Activated T-helper 2 cell treated with anti-CD3 and anti-CD28 coated beads, Interferon-gamma antibody, Interleukin-2, Interleukin-4, amounts not matched to agents 10 μg/mL and 5 μg/mL and 100 μg/mL, durations not matched to agents 14 hours and 24 hours and 36 hours (primary cell): ENCODE measurements around the gene HOXC5. TPM values are rescaled to one million over a fixed set of nuclear protein-coding genes. Genes with fewer than 3 reads are reported as not detected.

ENCODE experiments used
- DNase-seq: peaks from one replicate; pipeline ENCODE4 v3.0.0; 2021; ENCODE audit warnings: low spot score
- H3K27ac Mint-ChIP-seq: one replicate; pipeline ENCODE4 v1.8.0; 2021; ENCODE audit warnings: mixed read lengths
- H3K27me3 Mint-ChIP-seq: one replicate; pipeline ENCODE4 v1.8.0; 2021; ENCODE audit warnings: low read depth, mixed read lengths
- H3K36me3 Mint-ChIP-seq: one replicate; pipeline ENCODE4 v1.8.0; 2021; ENCODE audit warnings: low read depth, mixed read lengths
- H3K4me1 Mint-ChIP-seq: one replicate; pipeline ENCODE4 v1.8.0; 2021; ENCODE audit warnings: low read depth, mixed read lengths
- H3K4me3 Mint-ChIP-seq: one replicate; pipeline ENCODE4 v1.8.0; 2021; ENCODE audit warnings: low read depth, mild to moderate bottlenecking, moderate library complexity, mixed read lengths
- H3K9me3 Mint-ChIP-seq: one replicate; pipeline ENCODE4 v1.8.0; 2021; ENCODE audit warnings: mixed read lengths
- intact Hi-C: fragments of 100-400 bp; cut with micrococcal nuclease; formaldehyde crosslinking; loops from one replicate; pipeline ENCODE4 v1.15.1; 2023
- total RNA-seq: library from RNA; stranded (reverse); gene quantifications from 2 replicates; pipeline ENCODE4 v1.2.3, GENCODE V29; 2022

The HOXC5 gene
- total RNA-seq, 1 donor from 2014 or later: not detected

- no peak overlapping the region for H3K27ac Mint-ChIP-seq
- intact Hi-C loops: loop anchor here (2.0 kb wide), 1 partner anchor 13 kb away; no protein-coding TSS in a partner anchor
- no peak overlapping the region for H3K4me3 Mint-ChIP-seq
- peaks cover 11% of the 10 kb centered on the region for H3K4me1 Mint-ChIP-seq
- no peaks in the 10 kb centered on the region for H3K9me3 Mint-ChIP-seq
- H3K36me3 Mint-ChIP-seq: no peaks in the 10 kb centered on the region
- peaks cover 95% of the 10 kb centered on the region for H3K27me3 Mint-ChIP-seq
- DNase-seq: no peak
Measured at GRCh38 chr12:54047964-54048303, 15.1 kb downstream of the HOXC5 start.

DNA sequence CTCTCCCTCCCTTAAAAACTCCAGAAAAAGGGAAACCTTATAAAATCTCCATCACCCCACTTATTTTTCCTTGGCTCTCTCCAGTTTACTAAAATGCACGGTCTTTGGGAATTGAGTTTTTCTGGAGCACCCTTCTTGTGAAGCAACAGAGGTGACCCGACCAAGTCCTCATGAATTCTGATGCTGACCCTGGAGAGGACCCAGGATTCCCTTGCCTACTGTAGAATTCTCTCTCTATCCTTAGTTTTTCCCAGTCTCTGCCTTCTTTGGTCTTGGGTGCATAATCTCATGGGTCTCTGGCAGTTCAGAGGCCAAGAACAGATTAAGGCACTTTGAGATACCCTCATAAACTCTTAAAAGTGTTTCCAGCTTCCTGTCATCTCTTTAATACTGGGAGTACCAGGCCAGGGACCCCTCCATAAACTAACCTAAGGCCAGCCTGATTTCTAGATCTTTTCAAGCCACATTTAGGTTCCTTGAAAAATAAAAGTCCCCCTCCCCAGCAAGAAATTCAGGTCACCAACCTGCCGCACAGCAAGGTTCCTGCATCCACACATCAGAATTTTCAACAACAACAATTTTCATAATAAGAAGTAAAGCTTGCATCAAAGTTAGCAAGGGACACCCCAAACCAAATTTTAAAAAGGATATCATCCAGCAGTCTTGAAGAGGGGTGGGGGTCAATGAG, 15.7 kb downstream of the HOXC5 start:
- intact Hi-C loops: loop anchor here (2.0 kb wide), 1 partner anchor 14 kb away; no protein-coding TSS in a partner anchor
- Mint-ChIP-seq H3K36me3 (no peaks in the 10 kb centered on the region), H3K9me3 (no peaks in the 10 kb centered on the region), H3K4me3 (no peak overlapping the region), H3K27me3 (peaks cover 93% of the 10 kb centered on the region), H3K4me1 (peaks cover 12% of the 10 kb centered on the region), H3K27ac (no peak overlapping the region)
- no peak for DNase-seq

- Mint-ChIP-seq H3K27me3 (peaks cover 92% of the 10 kb centered on the region), H3K27ac (no peak overlapping the region), H3K4me3 (no peak overlapping the region), H3K9me3 (no peaks in the 10 kb centered on the region), H3K4me1 (peaks cover 15% of the 10 kb centered on the region), H3K36me3 (no peaks in the 10 kb centered on the region)
- DNase-seq: no peak
- intact Hi-C loops: loop anchor here (2.0 kb wide), 1 partner anchor 14 kb away; no protein-coding TSS in a partner anchor
Measured at GRCh38 chr12:54049108-54049507, 16.3 kb downstream of the HOXC5 start.

- no peak for DNase-seq
- intact Hi-C loops: loop anchor here (5.0 to 10.0 kb wide), 3 partner anchors 53 to 83 kb away; no protein-coding TSS in a partner anchor
- H3K27ac Mint-ChIP-seq: no peak overlapping the region
- H3K9me3 Mint-ChIP-seq: no peaks in the 10 kb centered on the region
- H3K27me3 Mint-ChIP-seq: peaks cover 88% of the 10 kb centered on the region
- peaks cover 18% of the 10 kb centered on the region for H3K4me1 Mint-ChIP-seq
- H3K36me3 Mint-ChIP-seq: no peaks in the 10 kb centered on the region
- H3K4me3 Mint-ChIP-seq: no peak overlapping the region
Measured at GRCh38 chr12:54050482-54050810, 17.6 kb downstream of the HOXC5 start.

GRCh38 chr12:54051026-54051842, 18.4 kb downstream of the HOXC5 start:
- Mint-ChIP-seq H3K4me1 (peaks cover 18% of the 10 kb centered on the region), H3K9me3 (no peaks in the 10 kb centered on the region), H3K27ac (no peak overlapping the region), H3K4me3 (no peak overlapping the region), H3K36me3 (no peaks in the 10 kb centered on the region), H3K27me3 (peaks cover 88% of the 10 kb centered on the region)
- DNase-seq: no peak
- intact Hi-C loops: loop anchor here (5.0 to 10.0 kb wide), 3 partner anchors 54 to 84 kb away; no protein-coding TSS in a partner anchor

DNA sequence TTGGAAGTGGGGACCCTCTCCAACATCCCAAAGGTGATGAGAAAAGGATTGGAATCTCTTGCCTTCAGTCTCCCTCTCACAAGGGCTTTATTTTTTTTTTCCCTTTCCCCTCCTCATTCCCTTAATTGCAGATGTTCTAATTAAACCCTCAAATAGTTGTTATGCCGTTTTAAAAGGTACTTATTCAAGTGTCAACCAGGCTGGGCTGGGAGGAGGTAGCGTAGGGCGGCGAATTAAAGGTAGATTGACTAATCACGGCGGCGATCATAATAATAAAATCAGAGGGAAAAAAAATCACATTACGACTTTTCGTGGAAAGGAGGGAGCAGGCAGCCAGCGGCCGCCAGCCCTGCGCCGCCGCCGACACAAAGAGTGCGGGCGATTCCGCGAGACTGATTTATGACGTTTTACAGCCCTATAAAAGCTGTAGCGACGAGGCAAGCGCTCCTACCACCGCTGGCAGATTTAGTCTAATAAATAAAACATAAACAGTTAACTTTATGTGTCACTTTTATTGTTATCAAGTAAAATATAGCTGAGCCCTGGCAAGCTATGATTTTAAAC, 19.1 kb downstream of the HOXC5 start:
- Mint-ChIP-seq H3K4me3 (no peak overlapping the region), H3K36me3 (no peaks in the 10 kb centered on the region), H3K27ac (no peak overlapping the region), H3K27me3 (peaks cover 87% of the 10 kb centered on the region), H3K4me1 (peaks cover 18% of the 10 kb centered on the region), H3K9me3 (no peaks in the 10 kb centered on the region)
- intact Hi-C loops: loop anchor here (5.0 to 10.0 kb wide), 3 partner anchors 55 to 85 kb away; no protein-coding TSS in a partner anchor
- no peak for DNase-seq

DNA sequence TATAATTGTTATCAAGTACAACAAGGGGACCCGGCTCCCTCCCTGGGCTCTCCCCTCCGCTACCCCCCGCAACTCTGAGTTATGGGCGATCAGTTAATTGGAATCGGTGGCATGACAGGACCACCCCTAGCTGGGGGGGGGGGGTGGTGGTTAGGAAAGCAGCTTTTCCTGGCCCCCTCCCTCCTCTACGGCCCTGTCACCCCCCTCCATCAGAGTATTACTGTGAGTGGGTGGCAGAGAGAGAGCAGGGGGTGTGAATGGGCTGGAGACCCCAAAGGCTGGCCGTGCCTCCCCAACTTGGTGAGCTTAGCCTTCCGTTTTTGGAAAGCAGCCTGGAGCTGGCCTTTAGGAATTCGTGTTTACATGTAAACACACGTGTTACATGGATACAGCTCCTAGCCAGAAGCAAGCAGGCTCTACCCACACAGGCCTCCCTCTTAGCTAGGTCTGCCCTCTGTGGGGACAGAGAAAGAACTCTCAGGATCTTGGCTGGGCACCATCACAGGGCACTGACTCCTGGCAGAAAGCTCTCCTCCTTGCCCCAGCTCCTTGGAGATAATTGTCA, 19.7 kb downstream of the HOXC5 start:
- Mint-ChIP-seq H3K9me3 (no peaks in the 10 kb centered on the region), H3K36me3 (no peaks in the 10 kb centered on the region), H3K4me3 (peak overlapping the region; percentile 5), H3K4me1 (peaks cover 18% of the 10 kb centered on the region), H3K27me3 (peaks cover 87% of the 10 kb centered on the region), H3K27ac (no peak overlapping the region)
- intact Hi-C loops: loop anchor here (5.0 to 10.0 kb wide), 3 partner anchors 55 to 85 kb away; no protein-coding TSS in a partner anchor
- DNase-seq: no peak

DNA sequence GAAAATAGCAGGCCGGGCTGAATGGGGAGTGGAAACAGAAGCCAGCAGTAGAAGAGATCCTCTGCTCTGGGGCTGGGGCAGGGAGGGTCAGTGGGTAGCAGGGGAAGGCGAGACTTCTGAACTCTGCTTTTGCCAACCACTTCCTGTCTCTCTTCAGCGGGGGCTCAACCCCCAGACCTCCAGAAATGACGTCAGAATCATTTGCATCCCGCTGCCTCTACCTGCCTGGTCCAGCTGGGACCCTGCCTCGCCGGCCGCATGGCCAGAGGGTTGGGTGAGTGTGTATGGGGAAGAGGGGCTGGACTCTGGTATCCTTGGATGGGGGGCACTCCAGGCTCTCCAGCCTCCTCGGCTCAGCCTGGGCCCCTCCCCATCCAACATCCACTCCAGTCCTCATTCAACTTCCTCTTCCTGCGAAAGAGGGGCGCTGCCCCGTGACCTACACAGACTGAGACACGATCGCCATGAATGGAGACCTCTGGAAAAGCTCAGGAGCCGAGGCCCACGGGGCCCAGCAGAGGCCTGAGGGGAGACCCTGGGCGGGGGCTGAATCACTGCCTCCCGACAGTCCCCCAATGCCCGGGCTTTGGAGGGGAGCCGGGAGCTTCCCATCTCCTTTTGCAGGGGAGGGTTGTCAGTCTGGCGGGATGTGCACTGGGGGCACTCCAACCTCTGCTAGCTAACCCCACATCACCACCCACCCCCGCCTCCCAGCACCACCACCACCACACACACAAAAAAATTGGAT, 20.3 kb downstream of the HOXC5 start:
- H3K9me3 Mint-ChIP-seq: no peaks in the 10 kb centered on the region
- peak overlapping the region; percentile 5 for H3K4me3 Mint-ChIP-seq
- H3K27me3 Mint-ChIP-seq: peaks cover 87% of the 10 kb centered on the region
- H3K36me3 Mint-ChIP-seq: no peaks in the 10 kb centered on the region
- DNase-seq: no peak
- peaks cover 18% of the 10 kb centered on the region for H3K4me1 Mint-ChIP-seq
- H3K27ac Mint-ChIP-seq: no peak overlapping the region
- intact Hi-C loops: loop anchor here (5.0 to 10.0 kb wide), 3 partner anchors 56 to 86 kb away; no protein-coding TSS in a partner anchor

GRCh38 chr12:54053751-54054741, 21.2 kb downstream of the HOXC5 start, which contains the start of gene HOXC4:
TSS of gene HOXC4 (plus strand) at chr12:54053835. CDS start at chr12:54053923, 88 bp downstream.
- H3K36me3 Mint-ChIP-seq: no peaks in the 10 kb centered on the region
- H3K27ac Mint-ChIP-seq: peak within 1 kb of the TSS; percentile 25
- peaks cover 87% of the 10 kb centered on the region for H3K27me3 Mint-ChIP-seq
- no peaks in the 10 kb centered on the region for H3K9me3 Mint-ChIP-seq
- peak within 1 kb of the TSS; percentile 31 for H3K4me3 Mint-ChIP-seq
- peaks cover 18% of the 10 kb centered on the region for H3K4me1 Mint-ChIP-seq
- intact Hi-C loops: loop anchor here (5.0 to 10.0 kb wide), 3 partner anchors 57 to 87 kb away; no protein-coding TSS in a partner anchor
- no peak for DNase-seq

- Mint-ChIP-seq H3K36me3 (no peaks in the 10 kb centered on the region), H3K27me3 (peaks cover 86% of the 10 kb centered on the region), H3K27ac (no peak overlapping the region), H3K4me1 (peaks cover 16% of the 10 kb centered on the region), H3K4me3 (no peak overlapping the region), H3K9me3 (no peaks in the 10 kb centered on the region)
- DNase-seq: no peak
- intact Hi-C loops: loop anchor here (5.0 to 10.0 kb wide), 3 partner anchors 57 to 87 kb away; no protein-coding TSS in a partner anchor
Measured at GRCh38 chr12:54054742-54055194, 21.9 kb downstream of the HOXC5 start.

DNA sequence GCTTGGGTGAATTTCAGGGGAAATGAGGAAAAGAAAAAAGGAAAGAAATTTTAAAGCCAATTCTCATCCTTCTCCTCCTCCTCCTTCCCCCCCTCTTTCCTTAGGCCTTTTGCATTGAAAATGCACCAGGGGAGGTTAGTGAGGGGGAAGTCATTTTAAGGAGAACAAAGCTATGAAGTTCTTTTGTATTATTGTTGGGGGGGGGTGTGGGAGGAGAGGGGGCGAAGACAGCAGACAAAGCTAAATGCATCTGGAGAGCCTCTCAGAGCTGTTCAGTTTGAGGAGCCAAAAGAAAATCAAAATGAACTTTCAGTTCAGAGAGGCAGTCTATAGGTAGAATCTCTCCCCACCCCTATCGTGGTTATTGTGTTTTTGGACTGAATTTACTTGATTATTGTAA, 22.7 kb downstream of the HOXC5 start:
- no peak overlapping the region for H3K4me3 Mint-ChIP-seq
- H3K36me3 Mint-ChIP-seq: no peaks in the 10 kb centered on the region
- H3K9me3 Mint-ChIP-seq: no peaks in the 10 kb centered on the region
- no peak overlapping the region for H3K27ac Mint-ChIP-seq
- H3K4me1 Mint-ChIP-seq: peaks cover 10% of the 10 kb centered on the region
- H3K27me3 Mint-ChIP-seq: peaks cover 84% of the 10 kb centered on the region
- no peak for DNase-seq
- intact Hi-C loops: loop anchor here (10.0 kb wide), 1 partner anchor 69 kb away; no protein-coding TSS in a partner anchor
